ENCODE measurements around the gene ZC3H10.
A peak's percentile ranks its signal among the peaks of the same experiment; 100 is the strongest.
"Not testable (repeated sequence)": the region's sequence is repeated elsewhere in the genome, so short reads cannot be mapped to it uniquely, and the experiment has no call there.

Gene ZC3H10

DNA sequence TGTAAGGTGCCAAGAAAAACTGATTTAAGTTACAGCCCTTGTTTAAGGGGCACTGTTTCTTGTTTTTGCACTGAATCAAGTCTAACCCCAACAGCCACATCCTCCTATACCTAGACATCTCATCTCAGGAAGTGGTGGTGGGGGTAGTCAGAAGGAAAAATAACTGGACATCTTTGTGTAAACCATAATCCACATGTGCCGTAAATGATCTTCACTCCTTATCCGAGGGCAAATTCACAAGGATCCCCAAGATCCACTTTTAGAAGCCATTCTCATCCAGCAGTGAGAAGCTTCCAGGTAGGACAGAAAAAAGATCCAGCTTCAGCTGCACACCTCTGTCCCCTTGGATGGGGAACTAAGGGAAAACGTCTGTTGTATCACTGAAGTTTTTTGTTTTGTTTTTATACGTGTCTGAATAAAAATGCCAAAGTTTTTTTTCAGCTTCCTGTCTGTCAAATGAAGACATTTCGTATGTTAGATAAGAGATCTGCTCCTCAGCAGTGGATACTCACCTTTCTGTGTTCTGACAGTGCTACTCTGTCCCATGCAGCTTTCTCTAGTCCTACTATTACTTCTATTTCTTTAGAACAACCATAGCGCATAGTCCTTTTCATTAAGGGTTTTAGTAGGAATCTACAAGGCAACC lies 14.9 kb upstream of the ZC3H10 start:
- no peak for DNase-seq (ENCODE audit: low read depth)

DNA sequence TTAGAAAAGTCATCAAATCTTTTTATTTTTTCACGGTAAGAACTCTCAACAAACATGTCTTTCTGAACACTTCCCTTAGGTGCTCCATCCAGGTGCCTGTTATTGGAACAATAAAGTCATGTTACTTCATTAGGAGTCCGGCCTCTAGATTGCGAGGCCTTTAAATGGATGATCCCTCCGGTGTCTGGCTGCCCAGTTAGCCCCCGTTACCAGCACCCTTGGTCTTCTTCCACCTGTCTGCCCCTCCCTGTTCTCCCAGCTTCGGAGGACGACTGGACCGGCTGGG lies 14.3 kb upstream of the ZC3H10 start:
- DNase-seq (ENCODE audit: low read depth) = no peak

DNA sequence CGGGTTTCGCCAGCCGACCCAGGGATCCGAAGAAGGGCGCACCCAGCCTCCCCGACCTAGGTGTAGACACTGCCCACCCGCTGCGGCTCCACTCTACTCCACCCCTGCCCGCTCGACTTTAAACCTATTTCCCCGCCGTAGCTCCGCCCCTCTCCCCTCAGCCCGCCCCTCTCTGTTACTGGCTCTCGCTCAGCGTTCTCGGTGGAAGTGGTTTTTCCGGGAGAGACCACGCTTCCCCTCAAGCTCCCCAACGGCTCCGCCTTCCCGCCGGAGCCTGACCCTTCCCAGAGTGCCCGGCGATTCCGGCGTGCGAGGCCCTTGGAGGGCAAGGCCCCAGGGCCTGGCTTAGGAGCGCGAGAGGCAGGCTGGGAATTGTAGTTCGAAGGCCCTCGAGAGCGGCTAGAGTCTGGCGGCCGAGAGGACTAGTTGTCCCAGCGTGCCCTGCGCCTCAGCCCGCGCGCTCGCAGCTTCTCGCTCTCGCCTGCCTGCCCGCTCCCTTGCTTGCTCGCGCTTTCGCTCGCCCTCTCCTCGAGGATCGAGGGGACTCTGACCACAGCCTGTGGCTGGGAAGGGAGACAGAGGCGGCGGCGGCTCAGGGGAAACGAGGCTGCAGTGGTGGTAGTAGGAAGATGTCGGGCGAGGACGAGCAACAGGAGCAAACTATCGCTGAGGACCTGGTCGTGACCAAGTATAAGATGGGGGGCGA lies 13.8 kb upstream of the ZC3H10 start, which contains the start of gene PA2G4:
PA2G4 (plus strand) TSS at position 451 of the 706 bp plus-strand sequence; CDS start at position 630, 179 bp downstream.
- DNase-seq (ENCODE audit: low read depth) = peak; percentile 97

DNA sequence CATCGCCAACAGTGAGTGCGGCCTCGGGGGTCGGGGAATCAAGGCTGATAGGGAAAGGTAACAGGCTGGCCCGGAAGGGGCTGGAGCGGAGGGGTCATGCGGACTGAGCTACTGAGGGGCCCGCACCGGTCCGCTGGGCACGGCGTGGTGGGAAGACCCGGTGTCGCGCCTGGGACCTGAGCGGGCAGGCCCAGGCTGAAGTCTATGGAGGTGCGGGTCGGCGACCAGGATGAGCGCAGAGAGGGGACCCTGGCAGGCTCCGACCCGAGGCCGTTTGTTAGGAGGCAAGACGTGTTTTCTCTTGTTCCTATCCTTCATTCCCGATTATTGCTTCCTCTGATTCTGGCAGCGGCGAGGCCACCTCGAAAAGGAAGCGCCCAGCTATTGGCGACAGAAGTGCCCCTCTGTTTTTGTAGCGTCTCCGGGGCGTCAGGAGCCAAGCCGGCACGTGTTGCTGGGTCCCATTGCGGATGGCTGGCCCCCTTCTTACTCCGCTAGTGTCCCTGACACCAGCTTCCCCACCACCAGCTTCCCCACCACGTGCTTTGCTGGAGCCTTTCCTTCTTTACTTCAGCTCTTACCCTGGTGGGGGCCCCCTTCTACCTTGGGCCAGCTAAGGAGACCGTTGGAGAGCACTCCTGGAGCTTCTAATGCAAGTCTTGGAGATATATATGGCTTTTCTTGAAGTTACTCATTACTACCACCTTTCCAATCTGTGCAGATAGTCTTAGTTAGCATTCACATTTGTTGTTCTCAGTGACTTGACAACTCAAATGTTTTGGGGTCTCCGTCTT lies 13.1 kb upstream of the ZC3H10 start:
- DNase-seq (ENCODE audit: low read depth) = no peak

DNA sequence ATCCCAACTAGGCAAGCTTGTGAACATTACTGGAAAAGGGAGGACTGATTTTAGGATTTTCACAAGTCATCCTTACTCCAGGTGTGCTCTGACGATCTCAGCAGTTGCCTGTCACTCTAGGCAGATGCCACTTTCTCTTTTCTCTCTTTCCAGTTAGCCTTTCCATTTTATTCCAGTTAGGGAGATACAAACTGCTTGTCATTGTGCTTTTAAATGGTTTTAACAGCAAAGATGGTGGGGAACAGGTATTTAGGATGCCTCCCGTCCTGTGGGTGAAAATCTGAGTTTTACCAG lies 12.5 kb upstream of the ZC3H10 start:
- DNase-seq (ENCODE audit: low read depth) = no peak

DNA sequence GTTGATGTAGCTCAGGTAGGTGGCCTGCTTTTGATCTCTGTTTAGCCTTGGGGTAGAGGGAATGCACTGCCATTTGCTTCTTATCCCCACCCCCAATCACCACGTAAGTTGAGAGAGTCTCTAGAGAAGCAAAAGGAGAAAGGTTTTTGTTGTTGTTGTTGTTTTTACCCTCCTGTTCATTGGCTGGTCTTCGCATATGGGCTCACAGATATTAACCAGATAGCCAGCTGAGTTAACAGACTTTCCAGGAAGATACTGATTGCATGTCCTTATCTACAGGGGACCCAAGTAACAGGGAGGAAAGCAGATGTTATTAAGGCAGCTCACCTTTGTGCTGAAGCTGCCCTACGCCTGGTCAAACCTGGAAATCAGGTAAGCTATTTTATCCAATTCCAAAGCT lies 10.8 kb upstream of the ZC3H10 start:
- no peak for DNase-seq (ENCODE audit: low read depth)

DNA sequence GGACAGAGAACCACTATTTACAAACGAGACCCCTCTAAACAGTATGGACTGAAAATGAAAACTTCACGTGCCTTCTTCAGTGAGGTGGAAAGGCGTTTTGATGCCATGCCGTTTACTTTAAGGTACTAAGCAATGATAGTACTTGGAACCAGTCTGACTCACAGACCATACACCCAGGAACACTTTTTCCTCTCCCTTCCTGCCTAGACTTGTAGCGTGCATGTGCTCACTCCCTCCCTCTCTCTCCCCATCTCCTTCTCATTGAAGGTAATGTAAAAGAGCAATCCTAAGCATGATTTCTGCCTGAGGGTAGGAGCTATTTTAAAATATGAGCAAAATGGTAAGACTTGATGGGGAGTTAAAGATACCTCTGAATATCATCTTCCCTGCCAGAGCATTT lies 7.5 kb upstream of the ZC3H10 start:
- DNase-seq (ENCODE audit: low read depth) = no peak

DNA sequence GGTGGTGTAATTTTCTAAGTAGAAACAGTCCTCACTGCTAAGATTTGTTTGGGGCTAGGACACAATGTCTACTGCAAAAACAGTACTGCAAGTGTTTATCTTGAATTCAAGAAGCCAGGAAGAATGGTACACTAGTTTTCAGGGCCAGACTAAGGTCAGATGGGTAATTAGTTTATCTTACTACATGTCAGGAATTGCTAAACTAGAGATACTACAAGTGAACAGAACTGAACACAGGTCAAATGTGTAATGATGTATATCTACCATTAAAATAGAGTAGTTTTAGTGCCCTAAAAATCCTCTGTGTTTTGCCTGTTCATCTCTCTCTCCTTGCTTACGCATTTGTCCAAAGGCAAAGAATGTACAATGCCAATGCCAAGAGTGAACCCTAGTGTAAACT lies 4.0 kb upstream of the ZC3H10 start:
- DNase-seq (ENCODE audit: low read depth) = no peak

DNA sequence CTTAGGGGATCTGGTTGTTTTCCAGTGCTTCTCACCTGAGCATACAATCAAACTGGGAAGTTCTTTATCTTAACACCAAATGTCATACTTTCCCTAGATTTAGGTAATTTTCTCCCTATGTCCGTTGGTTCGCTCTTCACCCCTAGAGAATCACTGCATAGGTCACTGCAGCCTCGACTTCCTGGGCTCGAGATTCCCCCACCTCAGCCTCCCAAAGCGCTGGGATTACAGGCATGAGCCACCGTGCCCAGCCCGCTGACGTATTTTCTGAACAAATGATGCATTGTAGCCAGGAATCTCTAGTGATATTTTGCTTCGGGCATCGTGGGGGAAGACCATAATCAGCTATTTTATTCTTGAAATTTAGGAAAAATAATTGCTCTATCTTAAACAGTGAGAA lies 2.7 kb upstream of the ZC3H10 start:
- no peak for DNase-seq (ENCODE audit: low read depth)

DNA sequence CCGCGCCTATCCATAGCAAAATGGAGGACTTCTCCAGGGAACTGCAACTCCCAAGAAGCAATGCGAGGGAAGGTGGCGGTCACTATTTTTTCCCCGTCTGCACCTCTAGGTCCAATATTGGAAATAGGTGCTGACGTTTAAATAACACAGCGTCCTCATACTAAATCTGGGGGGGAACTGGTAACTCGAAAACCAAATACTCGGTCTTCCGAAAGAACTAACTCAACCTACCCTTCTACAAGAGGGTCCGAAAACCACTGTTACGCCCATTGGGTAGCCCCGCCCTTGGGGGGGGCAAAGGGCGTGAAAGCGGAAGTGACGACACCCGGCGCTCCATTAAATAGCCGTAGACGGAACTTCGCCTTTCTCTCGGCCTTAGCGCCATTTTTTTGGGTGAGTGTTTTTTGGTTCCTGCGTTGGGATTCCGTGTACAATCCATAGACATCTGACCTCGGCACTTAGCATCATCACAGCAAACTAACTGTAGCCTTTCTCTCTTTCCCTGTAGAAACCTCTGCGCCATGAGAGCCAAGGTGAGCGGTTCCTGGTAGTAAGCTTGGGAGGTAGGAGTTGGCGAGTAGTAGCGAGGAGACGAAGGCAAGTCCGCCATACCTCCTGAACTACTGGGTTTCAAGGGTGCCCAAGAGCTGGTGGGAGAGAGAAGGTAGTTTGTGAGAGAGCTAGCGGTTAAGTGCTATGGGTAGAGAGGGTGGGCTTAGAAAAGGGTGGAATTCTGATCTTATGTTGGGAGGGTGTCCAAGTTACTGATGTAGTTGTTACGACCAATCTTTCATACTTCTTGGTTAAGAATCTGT lies 1.6 kb upstream of the ZC3H10 start, which contains the start of gene RPL41:
RPL41 (plus strand) TSS at position 367 of the 815 bp plus-strand sequence.
- peak; percentile 89 for DNase-seq (ENCODE audit: low read depth)

DNA sequence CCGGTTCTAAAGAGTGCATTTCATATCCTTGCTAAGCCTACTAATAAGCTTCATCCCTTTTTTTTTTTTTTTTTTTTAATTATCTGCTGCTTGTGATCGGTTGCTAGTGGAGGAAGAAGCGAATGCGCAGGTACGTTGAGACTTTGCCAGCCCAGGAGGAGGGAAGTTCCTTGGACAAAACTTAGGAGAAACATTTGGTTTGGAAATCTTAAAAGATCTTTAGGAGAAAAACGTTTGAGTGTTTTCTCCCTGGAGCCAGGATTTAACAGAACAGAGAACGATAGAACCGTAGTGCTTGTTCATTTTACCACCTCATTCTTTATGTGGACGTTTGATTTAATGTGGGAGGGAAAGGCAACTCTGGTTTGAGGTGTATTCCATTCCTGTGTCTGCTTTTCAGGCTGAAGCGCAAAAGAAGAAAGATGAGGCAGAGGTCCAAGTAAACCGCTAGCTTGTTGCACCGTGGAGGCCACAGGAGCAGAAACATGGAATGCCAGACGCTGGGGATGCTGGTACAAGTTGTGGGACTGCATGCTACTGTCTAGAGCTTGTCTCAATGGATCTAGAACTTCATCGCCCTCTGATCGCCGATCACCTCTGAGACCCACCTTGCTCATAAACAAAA lies 872 bp upstream of the ZC3H10 start:
- not testable (repeated sequence) for DNase-seq (ENCODE audit: low read depth)

DNA sequence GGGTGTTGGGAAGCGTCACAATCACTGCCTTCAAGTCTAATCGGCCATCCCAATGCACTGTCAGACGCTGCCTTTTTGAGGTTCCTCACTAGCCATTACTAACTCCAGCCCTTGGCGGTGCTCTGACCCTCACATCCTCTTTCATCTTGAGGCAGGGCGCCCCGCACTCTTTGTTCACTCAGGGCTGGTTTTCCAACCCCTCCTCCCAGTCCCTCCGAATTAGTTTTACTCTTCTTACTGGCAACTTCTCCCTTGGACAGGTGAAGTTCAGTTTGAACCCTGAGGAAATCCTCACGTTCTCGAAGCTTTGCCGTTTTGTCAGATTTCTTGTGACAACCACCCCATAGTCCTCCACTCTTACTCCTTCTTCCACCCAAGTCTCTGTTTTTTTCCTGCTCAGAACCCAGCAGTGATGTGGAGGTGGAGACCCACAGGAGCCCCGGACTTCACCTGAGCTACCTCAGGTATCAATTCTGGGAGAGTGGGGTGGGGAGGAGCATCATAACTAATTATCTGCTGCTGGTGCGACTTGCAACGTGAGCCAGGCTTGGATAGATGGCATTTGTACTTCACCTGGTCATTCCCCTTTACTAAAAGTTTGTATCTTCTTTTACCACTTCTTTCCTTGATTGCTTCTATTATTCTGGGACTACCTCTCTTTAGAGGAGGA lies 757 bp downstream of the ZC3H10 start:
- no peak for DNase-seq (ENCODE audit: low read depth)

DNA sequence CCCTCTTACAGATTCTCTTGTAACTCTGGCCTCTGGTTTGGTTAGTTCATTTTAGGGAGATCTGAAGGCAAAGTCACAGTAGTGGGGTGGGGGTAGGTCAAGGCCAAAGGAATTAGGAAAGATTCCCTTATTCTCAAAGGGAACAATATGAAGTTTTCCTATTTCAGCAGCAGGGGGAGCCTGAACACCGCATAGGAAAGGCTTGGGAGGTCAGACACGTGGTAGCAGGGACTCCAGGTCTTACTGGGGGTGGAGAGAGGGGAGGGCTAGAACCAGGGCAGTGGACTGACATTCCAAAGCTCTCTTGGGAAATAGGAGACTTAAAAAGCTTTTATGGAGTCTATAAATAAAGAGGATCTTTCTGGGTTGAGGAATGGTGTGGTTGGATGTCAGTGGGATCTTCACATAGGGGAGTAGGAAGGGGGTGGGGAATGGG lies 1.3 kb downstream of the ZC3H10 start:
- peak; percentile 86 for DNase-seq (ENCODE audit: low read depth)

DNA sequence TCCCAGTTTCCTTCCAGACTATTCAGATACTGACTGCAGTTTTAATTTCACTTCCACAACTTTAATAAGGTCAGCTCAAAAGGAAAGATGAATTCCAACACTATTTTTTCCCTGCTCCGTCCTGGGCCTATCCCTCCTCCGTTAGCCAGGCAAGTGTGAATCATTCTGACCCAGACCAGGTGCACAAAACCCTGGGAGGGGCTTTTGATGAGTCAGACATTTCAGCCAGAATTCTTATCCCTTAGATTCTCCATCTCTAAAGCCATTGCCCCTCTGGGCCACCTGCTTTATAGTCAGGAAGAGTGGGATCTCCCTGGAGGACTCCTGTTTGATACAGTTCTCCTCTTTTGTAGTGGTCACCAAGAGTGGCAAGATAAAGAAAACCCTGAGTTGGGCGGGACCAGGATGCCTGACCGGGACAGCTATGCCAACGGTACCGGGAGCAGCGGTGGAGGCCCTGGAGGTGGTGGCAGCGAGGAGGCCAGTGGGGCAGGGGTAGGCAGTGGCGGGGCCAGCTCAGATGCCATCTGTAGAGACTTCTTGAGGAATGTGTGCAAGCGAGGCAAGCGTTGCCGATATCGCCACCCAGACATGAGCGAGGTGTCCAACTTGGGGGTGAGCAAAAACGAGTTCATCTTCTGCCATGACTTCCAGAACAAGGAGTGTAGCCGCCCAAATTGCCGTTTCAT lies 2.2 kb downstream of the ZC3H10 start:
- no peak for DNase-seq (ENCODE audit: low read depth)

DNA sequence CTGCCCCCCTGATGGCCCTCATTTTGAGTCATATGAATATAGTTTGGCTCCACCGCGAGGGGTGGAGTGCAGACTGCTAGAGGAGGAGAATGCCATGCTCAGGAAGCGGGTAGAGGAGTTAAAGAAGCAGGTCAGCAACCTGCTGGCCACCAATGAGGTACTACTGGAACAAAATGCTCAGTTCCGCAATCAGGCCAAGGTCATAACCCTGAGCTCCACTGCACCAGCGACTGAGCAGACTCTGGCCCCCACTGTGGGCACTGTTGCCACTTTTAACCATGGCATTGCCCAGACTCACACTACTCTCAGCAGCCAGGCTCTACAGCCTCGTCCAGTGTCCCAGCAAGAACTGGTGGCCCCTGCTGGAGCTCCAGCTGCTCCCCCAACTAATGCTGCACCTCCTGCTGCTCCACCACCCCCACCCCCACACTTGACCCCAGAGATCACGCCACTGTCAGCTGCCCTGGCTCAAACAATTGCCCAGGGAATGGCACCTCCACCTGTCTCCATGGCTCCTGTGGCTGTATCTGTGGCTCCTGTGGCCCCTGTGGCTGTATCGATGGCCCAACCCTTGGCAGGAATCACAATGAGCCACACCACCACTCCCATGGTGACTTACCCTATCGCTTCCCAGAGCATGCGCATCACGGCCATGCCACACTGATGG lies 3.3 kb downstream of the ZC3H10 start:
- DNase-seq (ENCODE audit: low read depth) = no peak

DNA sequence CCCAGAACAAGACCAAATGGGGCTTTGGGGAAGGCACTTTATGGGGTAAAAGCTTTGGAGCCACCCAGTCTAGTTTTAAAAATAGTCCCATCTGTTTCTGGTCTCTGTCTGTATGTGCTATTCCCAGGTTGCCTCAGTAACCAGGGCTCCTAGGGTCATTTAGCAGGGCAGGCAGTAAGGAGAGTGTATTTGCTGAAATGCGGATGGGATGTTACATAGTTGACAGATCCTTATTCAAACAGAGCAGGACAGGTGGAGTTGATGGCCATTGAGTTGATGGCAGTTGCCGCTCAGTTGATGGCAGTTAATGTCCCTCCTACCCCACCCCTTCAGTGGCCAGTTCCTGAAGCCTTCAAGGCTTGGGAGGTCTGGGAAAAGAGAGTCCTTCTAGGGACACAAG lies 4.6 kb downstream of the ZC3H10 start:
- no peak for DNase-seq (ENCODE audit: low read depth)

DNA sequence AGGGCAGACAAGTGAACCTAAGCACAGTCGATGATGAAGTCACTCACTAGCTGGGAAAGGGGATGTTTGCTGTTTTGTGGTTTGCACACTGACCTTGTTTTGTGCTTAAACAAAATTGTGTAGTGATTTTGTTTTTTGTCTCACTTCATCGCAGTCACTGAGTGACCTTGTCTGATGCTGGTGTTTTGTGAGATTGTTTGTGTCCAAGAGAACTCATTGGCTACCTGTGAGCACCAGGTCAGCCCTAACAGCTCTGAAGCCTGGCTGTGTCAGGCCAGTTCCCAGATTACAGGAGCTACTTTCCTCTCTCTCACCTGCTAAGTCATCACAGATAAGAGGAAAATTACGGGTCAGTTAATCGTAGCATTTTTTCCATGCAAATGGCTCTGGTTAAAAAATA lies 6.1 kb downstream of the ZC3H10 start:
- DNase-seq (ENCODE audit: low read depth) = no peak

DNA sequence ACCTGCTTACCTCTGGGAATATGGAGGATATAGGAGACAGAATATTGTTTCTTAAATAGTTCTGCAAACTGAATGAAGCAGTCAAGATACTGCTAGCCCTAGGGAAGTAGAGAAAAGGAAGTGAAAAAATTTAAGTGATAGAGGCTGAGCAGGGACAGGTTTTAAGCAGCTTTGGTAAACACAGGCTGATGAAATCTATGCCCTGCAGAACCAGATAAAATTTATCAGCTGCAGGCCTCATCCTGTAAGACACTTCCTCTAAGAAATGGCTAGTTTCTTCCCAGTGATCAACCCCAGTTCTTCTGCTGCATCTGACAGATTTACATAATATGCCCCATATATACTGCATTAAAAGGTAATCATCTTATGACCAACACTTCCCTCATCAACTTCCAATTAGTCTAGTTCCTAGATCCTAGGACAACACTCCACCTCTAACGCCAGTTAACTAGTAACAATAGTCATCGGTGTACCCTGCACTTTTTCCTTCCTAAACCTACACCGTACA lies 8.7 kb downstream of the ZC3H10 start:
- DNase-seq (ENCODE audit: low read depth) = no peak

DNA sequence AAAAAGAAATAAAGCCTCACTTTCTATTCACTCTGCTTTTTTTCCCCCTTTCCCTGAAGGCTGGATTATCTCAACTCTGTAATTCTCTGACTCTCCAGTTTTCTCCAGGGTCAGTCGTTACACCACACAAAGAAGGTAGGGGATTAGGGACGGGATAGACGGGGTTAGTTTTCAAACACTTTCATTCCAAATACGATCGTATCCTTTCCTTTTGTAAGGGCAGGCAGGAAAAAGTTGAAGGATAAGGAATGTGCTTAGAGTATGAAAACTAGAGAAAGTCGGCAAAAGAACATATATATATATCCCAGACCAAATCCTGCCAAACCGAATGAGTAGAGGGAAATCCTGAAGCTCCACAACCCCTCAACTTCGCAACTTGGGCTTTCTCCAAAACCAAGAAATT lies 9.4 kb downstream of the ZC3H10 start:
- DNase-seq (ENCODE audit: low read depth) = no peak

Measured in GM04504 (cell line).